ENCODE results near the gene ANXA1. TPM values are rescaled to one million over a fixed set of nuclear protein-coding genes. Genes with fewer than 3 reads are reported as not detected.

Gene ANXA1
- total RNA-seq, 1 donor from 2014 or later, result 376 TPM

DNA sequence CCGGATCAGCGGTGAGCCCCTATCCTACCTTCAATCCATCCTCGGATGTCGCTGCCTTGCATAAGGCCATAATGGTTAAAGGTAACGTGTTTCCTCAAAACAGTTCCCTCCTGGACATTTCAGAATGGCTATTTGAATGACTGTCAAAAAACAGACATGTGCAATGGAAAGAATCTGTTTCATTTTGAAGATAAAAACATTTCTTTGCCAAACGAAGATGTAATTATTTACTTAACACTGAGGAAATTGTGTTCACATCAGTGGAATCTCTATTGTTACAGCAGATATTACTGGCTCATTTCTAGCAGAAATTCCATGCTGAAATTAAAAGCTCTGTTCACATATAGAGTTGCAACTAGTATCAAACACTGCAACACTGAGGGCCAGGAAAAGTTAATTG is 7.1 kb downstream of the ANXA1 start:
- Mint-ChIP-seq H3K4me3 (ENCODE audit: unreplicated experiment) (peak overlapping the region; percentile 16), H3K4me1 (ENCODE audit: low read depth) (peaks cover 48% of the 10 kb centered on the region), H3K9me3 (ENCODE audit: low read depth) (no peaks in the 10 kb centered on the region), H3K27ac (ENCODE audit: unreplicated experiment) (peak overlapping the region; percentile 32), H3K27me3 (ENCODE audit: low read depth) (no peaks in the 10 kb centered on the region), H3K36me3 (ENCODE audit: low read depth) (peaks cover 48% of the 10 kb centered on the region)
- DNase-seq (ENCODE audit: low spot score), result no peak
- TF ChIP-seq, protein P1, sequence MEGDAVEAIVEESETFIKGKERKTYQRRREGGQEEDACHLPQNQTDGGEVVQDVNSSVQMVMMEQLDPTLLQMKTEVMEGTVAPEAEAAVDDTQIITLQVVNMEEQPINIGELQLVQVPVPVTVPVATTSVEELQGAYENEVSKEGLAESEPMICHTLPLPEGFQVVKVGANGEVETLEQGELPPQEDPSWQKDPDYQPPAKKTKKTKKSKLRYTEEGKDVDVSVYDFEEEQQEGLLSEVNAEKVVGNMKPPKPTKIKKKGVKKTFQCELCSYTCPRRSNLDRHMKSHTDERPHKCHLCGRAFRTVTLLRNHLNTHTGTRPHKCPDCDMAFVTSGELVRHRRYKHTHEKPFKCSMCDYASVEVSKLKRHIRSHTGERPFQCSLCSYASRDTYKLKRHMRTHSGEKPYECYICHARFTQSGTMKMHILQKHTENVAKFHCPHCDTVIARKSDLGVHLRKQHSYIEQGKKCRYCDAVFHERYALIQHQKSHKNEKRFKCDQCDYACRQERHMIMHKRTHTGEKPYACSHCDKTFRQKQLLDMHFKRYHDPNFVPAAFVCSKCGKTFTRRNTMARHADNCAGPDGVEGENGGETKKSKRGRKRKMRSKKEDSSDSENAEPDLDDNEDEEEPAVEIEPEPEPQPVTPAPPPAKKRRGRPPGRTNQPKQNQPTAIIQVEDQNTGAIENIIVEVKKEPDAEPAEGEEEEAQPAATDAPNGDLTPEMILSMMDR (IDR thresholded peaks at IDR 0.05), result no peak

DNA sequence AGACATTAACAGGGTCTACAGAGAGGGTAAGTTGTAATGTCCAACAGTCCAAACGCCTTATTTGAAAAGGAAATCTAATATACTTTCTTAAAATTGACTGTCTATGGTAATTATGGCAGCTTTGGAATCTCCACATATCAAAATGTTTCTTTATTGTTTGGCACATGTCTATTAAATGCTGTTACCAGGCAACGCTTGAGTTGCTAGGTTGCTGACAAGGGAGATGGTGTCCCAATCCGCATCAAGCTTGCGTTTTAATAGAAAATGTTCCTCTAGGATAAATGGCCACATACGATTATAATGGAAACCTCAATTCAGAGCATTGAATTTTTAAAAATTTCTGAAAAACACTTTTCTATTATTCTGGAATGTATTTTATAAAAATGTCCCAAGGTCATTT is 9.2 kb downstream of the ANXA1 start:
- no peaks in the 10 kb centered on the region for H3K9me3 Mint-ChIP-seq (ENCODE audit: low read depth)
- peaks cover 27% of the 10 kb centered on the region for H3K4me1 Mint-ChIP-seq (ENCODE audit: low read depth)
- H3K4me3 Mint-ChIP-seq (ENCODE audit: unreplicated experiment), result no peak overlapping the region
- H3K27ac Mint-ChIP-seq (ENCODE audit: unreplicated experiment), result peak overlapping the region; percentile 32
- H3K36me3 Mint-ChIP-seq (ENCODE audit: low read depth), result peaks cover 54% of the 10 kb centered on the region
- no peak for DNase-seq (ENCODE audit: low spot score)
- no peaks in the 10 kb centered on the region for H3K27me3 Mint-ChIP-seq (ENCODE audit: low read depth)
- TF ChIP-seq, protein P1 (IDR thresholded peaks at IDR 0.05), result no peak

DNA sequence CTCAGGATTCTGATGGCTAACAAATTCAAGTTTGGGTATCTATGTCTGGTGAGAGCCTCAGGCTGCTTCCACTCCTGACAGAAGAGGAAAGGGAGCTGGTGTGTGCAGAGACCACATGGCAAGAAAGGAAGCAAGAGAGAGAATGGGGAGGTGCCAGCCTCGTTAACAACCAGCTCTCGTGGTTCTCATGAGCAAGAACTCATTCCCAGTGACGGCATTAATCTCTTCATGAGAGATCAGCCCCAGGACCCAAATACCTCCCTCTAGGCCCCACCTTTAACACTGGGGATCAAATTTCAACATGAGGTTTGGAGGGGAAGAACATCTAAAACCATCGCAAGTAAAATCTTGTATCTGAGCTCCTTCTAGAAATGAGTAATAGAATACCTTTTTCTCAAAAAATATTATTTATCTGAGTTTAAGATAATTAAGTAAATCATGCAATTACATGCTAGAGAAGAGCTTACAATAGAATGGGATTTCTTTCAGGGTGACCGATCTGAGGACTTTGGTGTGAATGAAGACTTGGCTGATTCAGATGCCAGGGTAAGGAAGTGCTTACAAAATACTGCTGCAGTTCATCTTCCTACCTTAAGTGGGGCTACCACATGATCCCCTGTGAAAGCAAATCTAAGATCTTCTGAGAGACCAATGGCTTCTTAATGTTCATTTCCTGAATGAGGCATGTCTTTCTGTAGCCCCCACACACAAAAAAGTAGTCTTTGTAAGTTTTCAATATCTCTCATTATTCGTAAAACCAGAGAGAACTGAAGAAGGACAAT is 11.5 kb downstream of the ANXA1 start:
- TF ChIP-seq, protein P1 (IDR thresholded peaks at IDR 0.05), result peak; percentile 29
- DNase-seq (ENCODE audit: low spot score), result no peak
- Mint-ChIP-seq H3K36me3 (ENCODE audit: low read depth) (peaks cover 64% of the 10 kb centered on the region), H3K27me3 (ENCODE audit: low read depth) (no peaks in the 10 kb centered on the region), H3K27ac (ENCODE audit: unreplicated experiment) (peak overlapping the region; percentile 45), H3K4me1 (ENCODE audit: low read depth) (peaks cover 5% of the 10 kb centered on the region), H3K4me3 (ENCODE audit: unreplicated experiment) (no peak overlapping the region), H3K9me3 (ENCODE audit: low read depth) (no peaks in the 10 kb centered on the region)

DNA sequence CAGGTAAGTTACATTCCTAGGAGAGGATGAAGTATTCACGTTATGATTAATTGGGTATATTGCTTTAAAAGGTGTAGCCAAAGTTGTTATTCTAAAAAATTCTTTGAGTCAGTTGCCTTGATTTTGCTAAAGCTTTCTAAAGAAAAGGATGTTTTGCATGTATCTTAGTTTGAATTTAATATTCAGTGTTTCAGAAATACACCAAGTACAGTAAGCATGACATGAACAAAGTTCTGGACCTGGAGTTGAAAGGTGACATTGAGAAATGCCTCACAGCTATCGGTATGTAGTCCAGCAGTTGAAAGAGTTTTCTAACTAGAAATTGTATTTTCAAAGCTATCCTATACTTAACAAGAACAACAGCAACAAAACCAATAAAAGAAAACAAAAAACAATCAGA is 14.2 kb downstream of the ANXA1 start:
- no peaks in the 10 kb centered on the region for H3K27me3 Mint-ChIP-seq (ENCODE audit: low read depth)
- H3K4me3 Mint-ChIP-seq (ENCODE audit: unreplicated experiment), result no peak overlapping the region
- no peaks in the 10 kb centered on the region for H3K9me3 Mint-ChIP-seq (ENCODE audit: low read depth)
- no peaks in the 10 kb centered on the region for H3K4me1 Mint-ChIP-seq (ENCODE audit: low read depth)
- H3K36me3 Mint-ChIP-seq (ENCODE audit: low read depth), result peaks cover 53% of the 10 kb centered on the region
- TF ChIP-seq, protein P1 (IDR thresholded peaks at IDR 0.05), result no peak
- peak overlapping the region; percentile 49 for H3K27ac Mint-ChIP-seq (ENCODE audit: unreplicated experiment)
- no peak for DNase-seq (ENCODE audit: low spot score)

DNA sequence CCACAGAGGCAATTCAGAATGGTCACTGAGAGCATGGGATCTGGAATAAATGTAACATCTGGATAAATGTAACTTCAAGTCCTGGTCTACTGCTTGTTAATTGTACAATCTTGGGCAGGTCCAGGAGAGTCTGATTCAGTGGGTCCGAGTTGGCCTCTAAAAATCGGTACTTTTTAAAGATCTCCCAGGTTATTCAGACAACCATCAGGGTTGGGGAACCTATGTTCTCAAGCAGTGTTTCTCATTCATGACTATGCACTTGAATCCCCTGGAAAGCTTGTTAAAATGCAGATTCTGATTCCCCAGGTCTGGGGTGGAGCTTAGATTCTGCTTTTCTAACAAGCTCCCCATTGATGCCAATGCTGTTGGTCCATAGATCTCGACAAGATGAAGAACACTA is 14.8 kb downstream of the ANXA1 start:
- Mint-ChIP-seq H3K9me3 (ENCODE audit: low read depth) (no peaks in the 10 kb centered on the region), H3K4me3 (ENCODE audit: unreplicated experiment) (no peak overlapping the region), H3K4me1 (ENCODE audit: low read depth) (no peaks in the 10 kb centered on the region), H3K27ac (ENCODE audit: unreplicated experiment) (peak overlapping the region; percentile 49), H3K36me3 (ENCODE audit: low read depth) (peaks cover 54% of the 10 kb centered on the region), H3K27me3 (ENCODE audit: low read depth) (no peaks in the 10 kb centered on the region)
- no peak for DNase-seq (ENCODE audit: low spot score)
- TF ChIP-seq, protein P1 (IDR thresholded peaks at IDR 0.05), result no peak

All from chondrocyte (in vitro differentiated cells).